Lower lobe of right lung (tissue), 2 donors: ENCODE measurements around the gene FCAMR. TPM values are rescaled to one million over a fixed set of nuclear protein-coding genes. Genes with fewer than 3 reads are reported as not detected.

ENCODE experiments used
- ATAC-seq, 2 donors: fragments of 200-7000 bp; cut with Tn5 transposase; one replicate each; pipeline ENCODE4 v1.9.1; 2020 to 2022; ENCODE audit warnings: mild to moderate bottlenecking in 2 of 2, moderate library complexity in 2 of 2
- DNase-seq: peaks from one replicate; pipeline ENCODE4 v3.0.0-alpha.2; 2020
- H3K27ac ChIP-seq: fragments of 200-600 bp; one replicate; pipeline ENCODE4 v1.8.0; 2022
- H3K27me3 ChIP-seq: fragments of 200-600 bp; one replicate; pipeline ENCODE4 v1.8.0; 2022; ENCODE audit warnings: low read depth
- H3K36me3 ChIP-seq: fragments of 200-600 bp; one replicate; pipeline ENCODE4 v1.8.0; 2022; ENCODE audit warnings: mild to moderate bottlenecking
- H3K4me1 ChIP-seq: fragments of 200-600 bp; one replicate; pipeline ENCODE4 v1.8.0; 2022
- H3K4me3 ChIP-seq: fragments of 200-600 bp; one replicate; pipeline ENCODE4 v1.8.0; 2022; ENCODE audit warnings: mild to moderate bottlenecking
- H3K9me3 ChIP-seq: fragments of 200-600 bp; one replicate; pipeline ENCODE4 v1.8.0; 2022
- intact Hi-C: fragments of 100-400 bp; cut with DNase I; formaldehyde crosslinking; loops from one replicate; pipeline ENCODE4 v1.11.0; 2022
- total RNA-seq: library from RNA; stranded (reverse); fragmentation: NEBNext Ultra II Directional; extraction: Animal tissue kit (Norgen Biotek cat#: 25700); gene quantifications from one replicate; pipeline ENCODE4 v1.2.1, GENCODE V29; 2021
- TF ChIP-seq, protein P1 (sequence below): fragments of 200-600 bp; IDR thresholded peaks from one replicate; pipeline ENCODE4 v1.8.0; 2022; ENCODE audit warnings: antibody characterized with exemption, mild to moderate bottlenecking
- donor health status: DM: no; HTN: yes; CAD: no; lungs with severe emphysema.

FCAMR gene
- total RNA-seq, 1 donor from 2014 or later, result not detected

DNA sequence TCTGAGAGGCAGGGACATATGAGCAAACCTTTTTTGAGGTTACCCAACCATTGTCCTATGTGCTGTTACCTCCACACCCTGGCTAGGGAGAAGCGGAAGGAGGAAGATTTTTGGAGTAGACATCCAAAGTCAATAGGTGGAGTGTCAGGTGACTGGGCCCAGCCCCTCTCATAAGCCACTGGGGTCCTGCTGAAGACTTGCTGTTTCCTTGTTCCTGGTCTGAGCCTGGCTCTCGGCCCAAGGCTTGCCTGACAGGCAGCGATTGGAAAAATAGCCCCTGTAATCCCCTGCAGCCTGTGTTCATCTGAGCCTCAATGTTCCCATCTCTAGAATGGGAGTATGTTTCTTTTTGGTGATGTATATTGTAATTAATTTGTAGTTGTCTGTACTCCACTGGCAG lies 17.1 kb downstream of the FCAMR start:
- H3K27me3 ChIP-seq, result no peaks in the 10 kb centered on the region
- peak; percentile 76 for DNase-seq
- TF ChIP-seq, protein P1, sequence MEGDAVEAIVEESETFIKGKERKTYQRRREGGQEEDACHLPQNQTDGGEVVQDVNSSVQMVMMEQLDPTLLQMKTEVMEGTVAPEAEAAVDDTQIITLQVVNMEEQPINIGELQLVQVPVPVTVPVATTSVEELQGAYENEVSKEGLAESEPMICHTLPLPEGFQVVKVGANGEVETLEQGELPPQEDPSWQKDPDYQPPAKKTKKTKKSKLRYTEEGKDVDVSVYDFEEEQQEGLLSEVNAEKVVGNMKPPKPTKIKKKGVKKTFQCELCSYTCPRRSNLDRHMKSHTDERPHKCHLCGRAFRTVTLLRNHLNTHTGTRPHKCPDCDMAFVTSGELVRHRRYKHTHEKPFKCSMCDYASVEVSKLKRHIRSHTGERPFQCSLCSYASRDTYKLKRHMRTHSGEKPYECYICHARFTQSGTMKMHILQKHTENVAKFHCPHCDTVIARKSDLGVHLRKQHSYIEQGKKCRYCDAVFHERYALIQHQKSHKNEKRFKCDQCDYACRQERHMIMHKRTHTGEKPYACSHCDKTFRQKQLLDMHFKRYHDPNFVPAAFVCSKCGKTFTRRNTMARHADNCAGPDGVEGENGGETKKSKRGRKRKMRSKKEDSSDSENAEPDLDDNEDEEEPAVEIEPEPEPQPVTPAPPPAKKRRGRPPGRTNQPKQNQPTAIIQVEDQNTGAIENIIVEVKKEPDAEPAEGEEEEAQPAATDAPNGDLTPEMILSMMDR, result no peak
- intact Hi-C loops, result no loop called here
- peak; percentile 24 to 61 for ATAC-seq
- H3K36me3 ChIP-seq, result no peaks in the 10 kb centered on the region
- no peaks in the 10 kb centered on the region for H3K9me3 ChIP-seq
- peaks cover 28% of the 10 kb centered on the region for H3K4me1 ChIP-seq
- H3K4me3 ChIP-seq, result no peak overlapping the region
- peak overlapping the region; percentile 58 for H3K27ac ChIP-seq

DNA sequence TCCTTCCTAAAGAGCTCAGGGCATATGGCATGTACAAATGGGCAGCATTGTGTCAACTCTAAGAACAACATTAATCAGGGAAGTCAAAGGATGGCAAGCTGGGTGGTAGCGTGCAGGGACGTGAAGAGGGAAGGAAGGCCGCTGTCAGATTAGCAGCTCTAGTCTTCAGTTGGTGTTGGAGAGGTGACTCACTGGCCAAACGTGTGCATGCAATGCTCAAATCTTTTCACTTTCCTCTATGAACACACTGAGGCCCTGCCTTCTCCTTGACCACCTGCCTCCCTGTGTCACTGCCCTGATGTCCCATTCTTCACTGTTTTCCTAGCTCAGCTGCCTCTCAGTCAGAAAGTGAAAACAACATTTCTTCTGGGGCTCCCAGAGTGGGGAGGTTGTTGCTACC lies 18.1 kb downstream of the FCAMR start:
- no peak overlapping the region for H3K4me3 ChIP-seq
- H3K27me3 ChIP-seq, result no peaks in the 10 kb centered on the region
- H3K9me3 ChIP-seq, result no peaks in the 10 kb centered on the region
- no peaks in the 10 kb centered on the region for H3K36me3 ChIP-seq
- ATAC-seq (peak; percentile 30 to 39), DNase-seq (no peak)
- intact Hi-C loops, result no loop called here
- peaks cover 28% of the 10 kb centered on the region for H3K4me1 ChIP-seq
- H3K27ac ChIP-seq, result peak overlapping the region; percentile 58
- TF ChIP-seq, protein P1, result no peak

DNA sequence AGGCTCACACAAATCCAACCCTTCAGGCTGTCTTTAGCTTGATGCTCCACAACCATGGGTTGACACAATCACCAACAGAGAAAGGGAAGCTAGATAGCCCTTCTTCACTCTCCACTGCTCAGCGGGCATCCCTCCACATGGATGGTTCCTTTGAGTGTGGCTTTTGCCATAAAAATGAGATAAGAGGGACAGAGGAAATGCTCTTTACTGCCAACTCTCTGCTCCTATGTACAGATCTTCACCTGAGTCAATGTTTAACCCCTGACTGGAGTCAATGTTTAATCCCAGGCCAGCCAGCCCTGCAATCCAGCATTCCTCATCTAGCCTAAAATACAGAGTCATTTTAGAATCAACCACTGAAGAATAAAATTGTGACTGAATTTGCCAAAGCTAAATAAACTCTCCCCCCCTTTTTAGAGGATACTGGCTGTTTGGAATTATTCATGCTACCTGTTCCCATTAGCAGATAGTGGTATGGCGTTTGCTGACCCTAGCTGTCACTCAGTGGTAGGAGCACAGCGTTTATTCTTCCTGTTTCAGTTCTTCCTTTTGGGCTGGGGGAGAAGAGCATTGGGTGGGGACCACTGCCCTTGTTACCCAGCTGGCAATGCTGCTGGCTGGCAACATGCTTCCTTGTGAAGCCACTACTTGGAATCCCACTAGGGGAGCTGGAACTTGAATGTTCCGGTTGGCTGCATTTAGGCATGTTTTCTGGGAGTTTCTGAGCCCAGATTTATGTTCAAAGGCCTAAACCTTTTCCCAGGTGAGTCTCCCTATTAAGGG lies 18.8 kb downstream of the FCAMR start:
- Histone ChIP-seq H3K27ac (no peak overlapping the region), H3K9me3 (no peaks in the 10 kb centered on the region), H3K4me3 (no peak overlapping the region), H3K27me3 (no peaks in the 10 kb centered on the region), H3K4me1 (peaks cover 28% of the 10 kb centered on the region), H3K36me3 (no peaks in the 10 kb centered on the region)
- TF ChIP-seq, protein P1, result no peak
- ATAC-seq (no peak), DNase-seq (no peak)
- intact Hi-C loops, result no loop called here

DNA sequence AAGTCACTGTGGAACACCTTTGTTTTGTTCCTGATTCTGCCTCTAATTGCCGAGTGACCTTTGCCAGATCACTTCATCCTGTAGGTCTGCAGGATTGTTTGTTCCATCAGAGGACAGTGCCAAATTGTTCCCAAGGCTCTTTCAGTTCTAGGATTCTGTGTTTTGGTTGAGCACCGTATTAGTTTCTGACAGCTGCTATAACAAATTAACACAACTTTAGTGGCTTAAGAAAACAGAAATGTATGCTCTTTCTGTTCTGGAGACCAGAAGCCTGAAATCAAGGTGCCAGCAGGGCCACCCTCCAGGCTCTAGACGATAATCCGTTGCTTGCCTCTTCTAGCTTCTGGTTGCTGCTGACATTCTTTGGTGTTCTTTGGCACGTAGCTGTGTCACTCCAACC lies 20.6 kb downstream of the FCAMR start:
- TF ChIP-seq, protein P1, result no peak
- H3K27ac ChIP-seq, result no peak overlapping the region
- intact Hi-C loops, result no loop called here
- DNase-seq (no peak), ATAC-seq (no peak)
- H3K4me3 ChIP-seq, result no peak overlapping the region
- H3K4me1 ChIP-seq, result peaks cover 22% of the 10 kb centered on the region
- H3K36me3 ChIP-seq, result no peaks in the 10 kb centered on the region
- no peaks in the 10 kb centered on the region for H3K9me3 ChIP-seq
- peaks cover 5% of the 10 kb centered on the region for H3K27me3 ChIP-seq

DNA sequence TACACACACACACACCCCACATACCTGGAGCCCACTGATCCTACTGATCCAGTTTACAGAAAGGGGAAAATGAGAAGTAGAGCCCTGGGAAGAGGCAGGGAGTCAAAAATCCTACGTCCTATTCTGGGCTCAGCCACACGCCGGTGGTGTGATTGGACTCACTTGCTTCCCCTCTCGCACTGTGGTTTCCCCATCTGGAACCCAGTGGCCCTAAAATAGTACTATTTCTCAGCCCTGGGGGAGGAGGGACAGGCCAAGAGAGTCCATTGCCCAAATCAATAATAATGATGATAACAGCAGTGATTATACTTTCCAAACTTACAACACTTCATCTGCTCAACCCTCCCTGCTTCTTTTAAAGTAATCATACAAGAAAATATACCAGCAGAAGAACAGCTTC lies 21.1 kb downstream of the FCAMR start:
- DNase-seq (no peak), ATAC-seq (no peak)
- no peak overlapping the region for H3K4me3 ChIP-seq
- H3K27me3 ChIP-seq, result peaks cover 5% of the 10 kb centered on the region
- H3K36me3 ChIP-seq, result no peaks in the 10 kb centered on the region
- no peaks in the 10 kb centered on the region for H3K9me3 ChIP-seq
- H3K4me1 ChIP-seq, result peaks cover 19% of the 10 kb centered on the region
- intact Hi-C loops, result no loop called here
- TF ChIP-seq, protein P1, result no peak
- H3K27ac ChIP-seq, result no peak overlapping the region
